Stimulated activated naive B cell treated with anti-CD40 and anti-IgM and Interleukin-4, amounts not matched to agents 10 μg/mL and 1 μg/mL and 100 μg/mL, for 72 hours (primary cell): ENCODE results near the gene PER3.
A peak's percentile ranks its signal among the peaks of the same experiment; 100 is the strongest.

ENCODE experiments used
- ATAC-seq, 2 donors: fragments of 150-1000 bp; cut with Tn5 transposase; replicated peaks; 2 replicates each; pipeline ENCODE4 v1.10.0; 2021; ENCODE audit warnings: moderate library complexity in 1 of 2
- DNase-seq: peaks from one replicate; pipeline ENCODE4 v3.0.0; 2021
- H3K27ac Mint-ChIP-seq: one replicate; pipeline ENCODE4 v1.8.0; 2022; ENCODE audit warnings: mild to moderate bottlenecking, mixed read lengths
- H3K27me3 Mint-ChIP-seq, 2 donors: one replicate each; pipeline ENCODE4 v1.8.0; 2022; ENCODE audit warnings: mixed read lengths in 2 of 2
- H3K36me3 Mint-ChIP-seq, 2 donors: one replicate each; pipeline ENCODE4 v1.8.0; 2022; ENCODE audit warnings: mixed read lengths in 2 of 2, mild to moderate bottlenecking in 1 of 2
- H3K4me1 Mint-ChIP-seq, 2 donors: one replicate each; pipeline ENCODE4 v1.8.0; 2022; ENCODE audit warnings: mixed read lengths in 2 of 2, mild to moderate bottlenecking in 1 of 2
- H3K4me3 Mint-ChIP-seq, 2 donors: one replicate each; pipeline ENCODE4 v1.8.0; 2022; ENCODE audit warnings: mild to moderate bottlenecking in 2 of 2, mixed read lengths in 2 of 2, moderate library complexity in 1 of 2
- H3K9me3 Mint-ChIP-seq, 2 donors: one replicate each; pipeline ENCODE4 v1.8.0; 2022; ENCODE audit warnings: mixed read lengths in 2 of 2, mild to moderate bottlenecking in 1 of 2

The PER3 gene

DNA sequence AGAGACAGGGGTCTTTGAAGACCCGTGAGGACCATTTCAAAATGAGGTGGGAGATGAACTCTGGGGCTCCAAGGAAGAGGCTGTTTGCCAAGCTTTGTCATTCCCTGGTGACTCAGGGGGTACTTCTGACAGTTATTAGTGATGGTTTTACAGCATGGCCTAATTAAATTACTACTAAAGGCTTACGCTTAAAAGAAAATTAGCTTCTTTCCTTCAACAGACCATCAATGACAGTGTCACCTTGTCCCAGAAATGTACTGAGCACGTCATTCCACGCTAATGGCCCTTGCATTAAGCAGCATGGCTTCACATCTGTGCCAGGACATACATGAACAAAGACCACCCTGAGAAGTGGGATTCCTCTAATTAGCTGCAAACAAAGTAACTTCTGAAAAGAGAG, 73.9 kb downstream of the PER3 start:
- ATAC-seq, result no peak
- no peak for DNase-seq
- Mint-ChIP-seq H3K9me3 (no peaks in the 10 kb centered on the region), H3K4me3 (no peak overlapping the region), H3K4me1 (peaks cover 3 to 8% of the 10 kb centered on the region in 2 donors), H3K27ac (no peak overlapping the region), H3K27me3 (peaks cover 5 to 10% of the 10 kb centered on the region in 2 donors), H3K36me3 (no peaks in the 10 kb centered on the region)

DNA sequence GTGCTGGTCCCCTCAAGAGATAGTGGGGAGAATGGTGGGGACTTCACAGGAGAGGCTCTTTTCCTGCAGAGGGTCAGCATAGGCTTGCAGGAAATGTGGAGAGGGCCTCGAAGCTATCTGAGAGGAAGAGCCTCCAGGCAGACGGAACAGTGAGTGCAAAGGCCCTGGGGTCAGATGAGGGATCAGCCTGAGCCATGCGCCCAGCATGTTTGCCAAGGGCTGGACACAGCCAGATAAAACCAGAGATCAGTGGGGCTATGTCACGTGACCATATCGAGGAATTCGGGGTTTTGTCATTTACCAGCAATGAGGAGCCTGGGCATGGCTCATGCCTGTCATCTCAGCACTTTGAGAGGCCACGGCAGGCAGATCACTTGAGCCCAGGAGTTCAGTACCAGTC, 75.3 kb downstream of the PER3 start:
- Mint-ChIP-seq H3K4me1 (peaks cover 3 to 8% of the 10 kb centered on the region in 2 donors), H3K36me3 (no peaks in the 10 kb centered on the region), H3K4me3 (no peak overlapping the region), H3K27me3 (peaks cover 5 to 9% of the 10 kb centered on the region in 2 donors), H3K27ac (no peak overlapping the region), H3K9me3 (no peaks in the 10 kb centered on the region)
- ATAC-seq (no peak), DNase-seq (no peak)

DNA sequence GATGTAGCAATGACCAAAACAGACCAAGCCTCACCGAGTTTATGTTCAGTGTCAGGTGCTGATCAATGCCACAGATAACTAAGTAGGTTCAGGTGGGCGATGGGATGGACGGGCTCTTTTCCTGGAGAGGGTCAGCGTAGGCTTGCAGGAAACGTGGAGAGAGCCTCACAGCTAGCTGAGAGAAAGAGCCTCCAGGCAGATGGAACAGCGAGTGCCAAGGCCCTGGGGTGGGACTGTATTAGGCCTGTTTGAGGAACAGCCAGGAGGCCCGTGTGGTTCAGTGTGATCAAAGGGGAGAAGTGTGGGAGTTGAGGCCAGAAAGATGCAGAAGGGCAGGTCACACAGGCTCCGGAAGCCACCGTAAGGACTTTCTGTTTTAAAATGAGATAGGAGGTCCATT, 76.0 kb downstream of the PER3 start:
- H3K9me3 Mint-ChIP-seq, result no peaks in the 10 kb centered on the region
- peaks cover 3 to 8% of the 10 kb centered on the region in 2 donors for H3K4me1 Mint-ChIP-seq
- H3K27me3 Mint-ChIP-seq, result peaks cover 5 to 10% of the 10 kb centered on the region in 2 donors
- DNase-seq (no peak), ATAC-seq (no peak)
- no peak overlapping the region for H3K4me3 Mint-ChIP-seq
- no peaks in the 10 kb centered on the region for H3K36me3 Mint-ChIP-seq
- H3K27ac Mint-ChIP-seq, result no peak overlapping the region

DNA sequence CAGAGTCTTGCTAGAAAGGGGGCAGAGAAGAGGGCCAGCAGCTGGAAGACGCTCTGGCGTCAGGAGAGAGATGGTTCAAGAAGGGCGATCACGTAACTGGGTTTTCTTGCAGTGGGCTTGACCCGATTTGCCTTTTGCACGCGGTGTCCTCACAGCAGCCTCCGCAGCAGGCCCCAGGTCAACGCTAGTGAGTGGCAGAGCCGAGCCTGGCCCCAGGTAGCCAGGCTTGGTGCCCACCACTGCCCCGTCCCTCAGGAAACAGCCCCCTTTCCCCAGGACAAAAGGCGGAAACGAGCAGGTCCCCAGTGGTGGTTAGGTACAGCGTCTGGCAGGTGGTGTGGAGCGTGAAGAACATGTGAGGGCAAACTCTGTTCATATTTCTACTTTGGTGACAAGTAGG, 77.4 kb downstream of the PER3 start:
- no peak overlapping the region for H3K4me3 Mint-ChIP-seq
- DNase-seq, result no peak
- no peak for ATAC-seq
- H3K9me3 Mint-ChIP-seq, result no peaks in the 10 kb centered on the region
- H3K36me3 Mint-ChIP-seq, result no peaks in the 10 kb centered on the region
- H3K27ac Mint-ChIP-seq, result no peak overlapping the region
- peaks cover 0 to 5% of the 10 kb centered on the region in 2 donors for H3K27me3 Mint-ChIP-seq
- peaks cover 0 to 3% of the 10 kb centered on the region in 2 donors for H3K4me1 Mint-ChIP-seq

DNA sequence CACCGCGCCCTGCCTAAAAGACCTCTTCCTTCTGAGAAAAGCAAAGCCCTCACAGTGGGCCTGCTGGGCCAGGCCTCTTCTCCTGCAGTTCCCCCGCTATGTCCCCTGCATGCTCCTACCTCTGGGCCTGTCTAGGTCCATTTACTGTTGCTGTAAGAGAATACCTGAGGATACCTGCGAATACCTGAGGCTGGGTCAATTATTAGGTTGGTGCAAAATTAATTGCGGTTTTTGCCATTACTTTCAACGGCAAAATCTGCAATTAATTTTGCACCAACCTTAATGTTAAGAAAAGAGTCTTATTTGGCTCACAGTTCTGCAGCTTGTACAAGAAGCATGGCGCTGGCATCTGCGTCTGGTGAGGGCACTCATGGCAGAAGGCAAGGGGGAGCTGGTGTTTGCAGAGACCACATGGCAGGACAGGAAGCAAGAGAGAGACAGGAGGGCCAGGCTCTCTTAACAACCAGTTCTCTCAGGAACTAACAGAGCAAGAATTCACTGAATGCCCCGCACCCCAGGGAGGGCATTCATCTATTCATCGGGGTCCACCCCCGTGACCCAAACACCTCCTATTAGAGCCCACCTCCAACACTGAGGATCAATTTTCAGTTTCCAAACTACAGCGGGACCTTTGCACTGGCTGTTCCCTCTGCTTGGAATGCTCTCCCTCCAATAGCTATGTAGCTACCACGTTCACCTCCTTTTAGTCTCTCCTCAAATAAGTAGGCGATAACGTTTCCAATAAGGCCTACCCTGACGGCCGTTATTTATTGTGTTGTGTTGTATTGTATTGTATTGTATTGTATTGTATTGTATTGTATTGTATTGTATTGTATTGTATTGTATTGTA, 78.3 kb downstream of the PER3 start:
- Mint-ChIP-seq H3K27ac (no peak overlapping the region), H3K27me3 (peaks cover 0 to 5% of the 10 kb centered on the region in 2 donors), H3K36me3 (no peaks in the 10 kb centered on the region), H3K4me3 (no peak overlapping the region), H3K9me3 (no peaks in the 10 kb centered on the region), H3K4me1 (no peaks in the 10 kb centered on the region)
- ATAC-seq (no peak), DNase-seq (no peak)

DNA sequence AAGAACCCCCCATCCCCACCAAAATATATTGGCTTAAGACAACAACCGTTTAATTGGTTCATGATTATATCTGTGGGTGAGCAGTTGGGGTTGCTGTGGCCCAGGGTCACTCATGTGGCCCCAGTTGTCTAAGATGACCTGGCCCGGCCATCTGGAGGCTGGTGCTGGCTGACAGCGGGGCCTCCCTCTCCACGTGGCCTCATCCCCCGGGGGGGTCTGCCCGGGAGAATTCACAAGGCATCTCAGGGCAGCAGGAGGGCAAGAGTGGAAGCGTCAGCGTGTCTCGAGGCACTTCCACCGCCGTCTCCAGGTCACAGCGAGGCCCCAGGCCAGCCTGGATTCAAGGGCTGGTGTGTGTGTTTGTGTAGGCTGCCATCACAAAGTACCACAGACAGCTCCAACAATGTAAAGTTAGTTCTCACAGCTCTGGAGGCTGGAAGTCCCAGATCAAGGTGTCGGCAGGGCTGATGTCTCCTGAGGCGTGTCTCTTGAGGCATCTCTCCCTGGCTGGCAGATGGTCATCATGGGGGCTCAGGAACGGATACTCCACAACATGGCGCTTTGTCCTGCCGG, 79.8 kb downstream of the PER3 start:
- Mint-ChIP-seq H3K4me3 (no peak overlapping the region), H3K9me3 (peaks cover 0 to 1% of the 10 kb centered on the region in 2 donors), H3K4me1 (no peaks in the 10 kb centered on the region), H3K36me3 (no peaks in the 10 kb centered on the region), H3K27ac (no peak overlapping the region), H3K27me3 (peaks cover 0 to 5% of the 10 kb centered on the region in 2 donors)
- DNase-seq (no peak), ATAC-seq (no peak)

DNA sequence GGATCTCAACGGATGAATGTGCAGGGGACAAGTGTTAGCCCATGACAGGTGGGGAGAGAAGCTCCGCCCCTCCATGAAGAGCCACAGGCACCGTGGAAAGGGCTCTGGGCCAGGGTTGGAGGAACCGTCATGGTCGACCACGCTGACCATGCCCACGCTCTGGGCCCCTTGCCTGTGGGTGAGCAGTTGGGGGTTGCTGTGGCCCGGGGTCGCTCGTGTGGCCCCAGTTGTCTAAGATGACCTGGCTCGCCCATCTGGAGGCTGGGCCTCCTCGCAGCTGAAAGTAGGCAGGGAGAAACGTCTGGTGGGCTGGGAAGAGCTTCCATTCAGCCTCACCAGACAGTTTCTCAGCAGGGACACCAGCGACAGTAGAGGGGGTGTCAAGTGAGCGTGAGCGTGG, 81.9 kb downstream of the PER3 start:
- Mint-ChIP-seq H3K4me1 (no peaks in the 10 kb centered on the region), H3K27me3 (peaks cover 0 to 5% of the 10 kb centered on the region in 2 donors), H3K9me3 (peaks cover 0 to 1% of the 10 kb centered on the region in 2 donors), H3K4me3 (no peak overlapping the region), H3K36me3 (no peaks in the 10 kb centered on the region), H3K27ac (no peak overlapping the region)
- no peak for ATAC-seq
- DNase-seq, result no peak

DNA sequence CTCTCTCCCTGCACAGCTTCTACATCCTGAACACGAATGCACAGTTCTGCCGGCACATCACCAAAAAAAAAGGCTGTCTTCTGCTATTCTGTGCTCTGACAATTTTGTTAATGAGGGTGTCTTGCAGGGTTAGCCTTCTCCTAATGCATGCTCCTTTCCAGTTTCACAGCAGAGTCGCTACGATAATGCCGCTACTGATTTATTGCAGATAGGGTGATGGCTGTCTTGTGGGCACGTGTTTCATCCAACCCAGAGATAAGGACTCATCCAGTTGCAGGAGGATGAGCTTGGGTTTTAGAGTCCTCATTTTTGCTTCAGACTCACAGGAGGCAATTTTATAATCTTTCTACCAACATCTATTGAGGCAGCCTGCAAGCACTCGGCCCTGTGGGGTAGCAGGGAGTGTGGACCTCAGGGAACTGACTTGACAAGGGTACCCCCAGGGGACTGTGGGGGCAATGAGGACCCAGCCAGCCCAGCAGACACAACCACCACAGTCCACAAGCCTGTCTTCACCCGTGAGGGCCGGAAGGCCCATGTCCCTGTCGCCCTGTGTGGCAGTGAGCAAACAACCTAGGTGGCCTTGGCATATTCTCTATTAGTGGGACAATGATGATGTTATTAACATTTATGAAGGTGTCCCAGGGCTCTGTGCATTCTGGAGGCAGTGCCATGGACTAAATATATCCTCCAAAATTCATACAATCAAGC, 84.1 kb downstream of the PER3 start:
- Mint-ChIP-seq H3K9me3 (peaks cover 0 to 1% of the 10 kb centered on the region in 2 donors), H3K4me3 (no peak overlapping the region), H3K27me3 (peaks cover 0 to 7% of the 10 kb centered on the region in 2 donors), H3K27ac (no peak overlapping the region), H3K36me3 (no peaks in the 10 kb centered on the region), H3K4me1 (no peaks in the 10 kb centered on the region)
- no peak for DNase-seq
- no peak for ATAC-seq

DNA sequence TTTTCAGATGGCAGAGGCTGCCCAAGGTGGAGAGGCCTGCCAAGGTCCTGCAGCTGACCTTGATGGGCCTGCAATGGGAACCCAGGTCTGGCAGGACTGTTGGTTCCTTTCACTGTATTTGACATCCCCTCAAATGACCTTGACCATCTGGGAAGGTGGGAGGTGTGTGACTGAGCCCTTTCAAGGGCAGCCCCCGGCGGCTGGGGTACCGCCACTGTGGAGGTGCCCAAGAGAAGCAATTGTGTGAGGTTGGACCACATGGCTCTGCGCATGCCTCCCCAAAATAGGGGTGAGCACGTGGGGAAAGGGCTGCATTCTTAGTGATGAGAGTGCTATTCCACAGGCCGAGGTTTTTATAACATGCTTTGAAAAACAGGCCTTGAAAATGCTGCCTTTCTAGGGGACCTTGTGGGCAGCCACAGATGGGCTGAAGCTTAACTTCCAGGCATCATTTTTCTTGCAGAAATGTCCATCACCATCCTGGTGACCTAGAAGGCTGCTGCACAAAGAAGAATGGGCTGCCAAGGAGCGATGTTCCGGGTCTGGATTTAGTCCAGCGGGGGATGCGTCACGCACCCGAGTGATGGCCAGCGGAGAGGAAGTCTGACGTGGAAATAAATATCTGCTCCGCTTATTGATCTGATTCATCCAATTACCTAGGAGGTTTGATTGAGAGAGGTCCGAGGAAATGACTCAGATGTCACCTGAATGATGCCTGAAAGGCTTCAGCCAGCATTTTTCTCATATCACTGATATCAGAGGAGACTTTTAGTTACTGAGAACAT, 85.2 kb downstream of the PER3 start:
- H3K4me3 Mint-ChIP-seq, result no peak overlapping the region
- ATAC-seq (no peak), DNase-seq (no peak)
- H3K27me3 Mint-ChIP-seq, result peaks cover 6 to 15% of the 10 kb centered on the region in 2 donors
- peaks cover 0 to 1% of the 10 kb centered on the region in 2 donors for H3K9me3 Mint-ChIP-seq
- no peaks in the 10 kb centered on the region for H3K4me1 Mint-ChIP-seq
- H3K36me3 Mint-ChIP-seq, result no peaks in the 10 kb centered on the region
- no peak overlapping the region for H3K27ac Mint-ChIP-seq

DNA sequence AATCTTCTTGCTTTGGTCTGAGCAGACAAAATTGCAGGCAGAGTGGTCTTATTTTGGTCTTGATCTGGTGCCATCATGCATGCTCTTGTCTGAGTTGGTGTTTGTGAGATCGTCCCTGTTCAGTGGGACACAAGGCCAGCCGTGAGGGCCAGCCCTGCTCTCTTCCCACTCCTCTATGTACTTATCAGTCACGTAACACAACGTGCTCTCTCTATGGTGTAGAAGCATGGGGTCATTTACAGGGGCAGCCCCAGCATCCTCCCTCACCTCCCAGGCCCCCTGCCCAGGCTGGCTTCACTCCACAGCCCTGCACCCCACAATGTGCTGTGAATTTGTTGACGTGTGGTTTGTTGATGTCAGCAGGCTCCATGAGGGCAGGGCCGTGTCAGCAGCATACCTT, 87.0 kb downstream of the PER3 start:
- peaks cover 0 to 3% of the 10 kb centered on the region in 2 donors for H3K9me3 Mint-ChIP-seq
- peaks cover 18 to 30% of the 10 kb centered on the region in 2 donors for H3K27me3 Mint-ChIP-seq
- DNase-seq, result no peak
- H3K27ac Mint-ChIP-seq, result peak overlapping the region; percentile 48
- no peaks in the 10 kb centered on the region for H3K36me3 Mint-ChIP-seq
- no peaks in the 10 kb centered on the region for H3K4me1 Mint-ChIP-seq
- ATAC-seq, result no peak
- no peak overlapping the region for H3K4me3 Mint-ChIP-seq

DNA sequence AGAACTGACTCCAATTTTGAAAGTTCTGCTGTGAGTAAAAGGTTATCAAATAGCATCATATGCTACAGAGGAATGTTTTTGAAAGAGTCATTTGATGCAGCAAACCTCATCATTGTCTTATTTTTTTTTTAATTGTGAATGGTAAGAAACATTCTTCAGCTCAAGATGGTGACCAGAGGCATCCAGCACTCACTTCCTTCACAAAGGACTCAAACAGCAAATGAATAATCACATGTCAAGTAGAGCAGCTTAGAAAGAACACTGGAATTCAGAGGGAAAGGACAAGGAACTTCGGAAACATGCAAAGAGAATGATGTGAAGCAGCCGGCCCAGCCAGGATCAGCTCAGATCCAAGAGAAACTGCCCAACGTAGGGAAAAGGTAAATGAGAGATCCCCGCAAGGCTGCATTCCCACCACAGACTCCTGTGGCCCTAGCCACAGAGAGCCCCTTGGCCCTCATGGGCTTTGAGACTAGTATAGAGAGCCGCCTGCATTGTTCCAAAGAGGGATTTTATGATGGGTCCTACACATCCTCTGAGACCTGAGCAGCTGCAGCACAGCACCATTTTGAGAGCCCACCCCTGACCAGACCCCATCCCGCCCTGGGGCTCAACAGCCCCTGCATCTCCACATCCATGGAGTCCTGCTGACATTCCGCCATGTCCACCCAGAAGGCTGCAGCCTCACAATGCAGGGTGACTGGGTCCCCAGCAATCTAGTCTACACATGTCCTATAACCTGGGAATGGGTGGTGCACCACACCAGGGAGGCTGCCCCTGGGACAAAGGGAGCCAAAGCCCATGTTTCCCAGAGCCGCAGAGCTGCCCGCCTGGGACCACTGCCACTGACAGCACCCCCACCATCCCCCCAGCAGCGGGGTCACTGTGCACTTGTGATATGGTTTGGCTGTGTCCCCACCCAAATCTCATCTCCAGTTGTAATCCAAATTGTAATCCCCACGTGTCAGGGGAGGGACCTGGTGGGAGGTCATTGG, 90.0 kb downstream of the PER3 start:
- Mint-ChIP-seq H3K4me1 (no peaks in the 10 kb centered on the region), H3K27ac (no peak overlapping the region), H3K4me3 (no peak overlapping the region), H3K27me3 (peaks cover 26 to 37% of the 10 kb centered on the region in 2 donors), H3K36me3 (no peaks in the 10 kb centered on the region), H3K9me3 (peaks cover 3 to 10% of the 10 kb centered on the region in 2 donors)
- DNase-seq (no peak), ATAC-seq (no peak)

DNA sequence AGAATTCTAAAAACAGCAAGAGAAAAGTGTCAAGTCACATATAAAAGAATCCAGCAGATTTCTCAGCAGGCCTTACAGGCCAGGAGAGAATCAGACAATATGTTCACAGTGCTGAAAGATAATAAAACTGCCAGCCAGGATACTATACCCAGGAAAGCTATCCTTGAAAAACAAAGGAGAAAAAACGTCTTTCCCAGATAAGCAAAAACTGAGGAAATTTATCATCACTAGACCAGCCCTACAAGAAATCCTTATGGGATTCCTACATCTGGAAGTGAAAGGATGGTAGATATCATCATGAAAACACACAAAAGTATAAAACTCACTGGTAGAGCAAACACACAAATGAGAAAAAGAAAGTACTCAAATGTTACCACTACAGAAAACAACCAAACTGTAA, 93.9 kb downstream of the PER3 start:
- no peak for DNase-seq
- H3K36me3 Mint-ChIP-seq, result no peaks in the 10 kb centered on the region
- no peak overlapping the region for H3K4me3 Mint-ChIP-seq
- H3K27ac Mint-ChIP-seq, result no peak overlapping the region
- ATAC-seq, result no peak
- H3K9me3 Mint-ChIP-seq, result peaks cover 3 to 10% of the 10 kb centered on the region in 2 donors
- H3K27me3 Mint-ChIP-seq, result peaks cover 30 to 37% of the 10 kb centered on the region in 2 donors
- no peaks in the 10 kb centered on the region for H3K4me1 Mint-ChIP-seq

DNA sequence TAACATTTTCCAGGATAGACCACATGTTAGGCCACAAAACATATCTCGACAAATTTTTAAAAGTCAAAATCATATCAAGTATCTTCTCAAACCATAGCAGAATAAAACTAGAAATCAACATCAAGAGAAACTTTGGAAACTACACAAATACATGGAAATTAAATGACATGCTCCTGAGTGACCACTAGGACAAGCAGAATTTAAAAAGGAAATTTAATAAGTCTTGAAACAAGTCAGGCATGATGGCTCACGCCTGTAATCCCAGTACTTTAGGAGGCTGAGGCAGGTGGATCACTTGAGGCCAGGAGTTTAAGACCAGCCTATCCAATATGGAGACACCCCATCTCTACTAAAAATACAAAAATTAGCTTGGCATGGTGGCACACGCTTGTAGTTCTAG, 95.1 kb downstream of the PER3 start:
- H3K9me3 Mint-ChIP-seq, result peaks cover 3 to 10% of the 10 kb centered on the region in 2 donors
- no peak overlapping the region for H3K27ac Mint-ChIP-seq
- peaks cover 25% of the 10 kb centered on the region in 2 donors for H3K27me3 Mint-ChIP-seq
- ATAC-seq (no peak), DNase-seq (no peak)
- no peak overlapping the region for H3K4me3 Mint-ChIP-seq
- no peaks in the 10 kb centered on the region for H3K36me3 Mint-ChIP-seq
- H3K4me1 Mint-ChIP-seq, result no peaks in the 10 kb centered on the region
